Measurements from ENCODE around the gene PRMT2. TPM values are rescaled to one million over a fixed set of nuclear protein-coding genes. Genes with fewer than 3 reads are reported as not detected.

PRMT2 gene
- total RNA-seq, 1 donor from 2014 or later = 74.8 TPM

- peaks cover 4% of the 10 kb centered on the region for H3K27me3 Mint-ChIP-seq
- no peaks in the 10 kb centered on the region for H3K9me3 Mint-ChIP-seq
- peaks cover 4% of the 10 kb centered on the region for H3K36me3 Mint-ChIP-seq
- no peak for DNase-seq (ENCODE audit: extremely low spot score, unreplicated experiment)
- TF ChIP-seq CTCF (conservative IDR thresholded peaks at IDR 0.05) = no peak
- H3K4me1 Mint-ChIP-seq (ENCODE audit: unreplicated experiment) = peaks cover 25% of the 10 kb centered on the region
- no peak overlapping the region for H3K27ac Mint-ChIP-seq
- peak overlapping the region; percentile 51 for H3K4me3 Mint-ChIP-seq
Measured at GRCh38 chr21:46633566-46633965, 1.9 kb upstream of the PRMT2 start.

GRCh38 chr21:46634427-46634826 lies 1.0 kb upstream of the PRMT2 start:
- TF ChIP-seq CTCF (conservative IDR thresholded peaks at IDR 0.05) = no peak
- no peaks in the 10 kb centered on the region for H3K9me3 Mint-ChIP-seq

GRCh38 chr21:46634966-46635323 lies 529 bp upstream of the PRMT2 start:
- H3K4me3 Mint-ChIP-seq = peak overlapping the region; percentile 95
- peaks cover 4% of the 10 kb centered on the region for H3K27me3 Mint-ChIP-seq
- peaks cover 9% of the 10 kb centered on the region for H3K36me3 Mint-ChIP-seq
- DNase-seq (ENCODE audit: extremely low spot score, unreplicated experiment) = no peak
- no peaks in the 10 kb centered on the region for H3K9me3 Mint-ChIP-seq
- peak overlapping the region; percentile 95 for H3K27ac Mint-ChIP-seq
- TF ChIP-seq CTCF (conservative IDR thresholded peaks at IDR 0.05) = peak; percentile 31
- H3K4me1 Mint-ChIP-seq (ENCODE audit: unreplicated experiment) = peaks cover 29% of the 10 kb centered on the region

More at GRCh38 chr21:46634427-46634826, 1.0 kb upstream of the PRMT2 start:
- no peak for DNase-seq (ENCODE audit: extremely low spot score, unreplicated experiment)
- Mint-ChIP-seq H3K27ac (peak overlapping the region; percentile 95), H3K27me3 (peaks cover 4% of the 10 kb centered on the region), H3K36me3 (peaks cover 4% of the 10 kb centered on the region), H3K4me3 (peak overlapping the region; percentile 95), H3K4me1 (ENCODE audit: unreplicated experiment) (peaks cover 25% of the 10 kb centered on the region)

GRCh38 chr21:46636181-46636512 lies 673 bp downstream of the PRMT2 start:
- H3K27me3 Mint-ChIP-seq = no peaks in the 10 kb centered on the region
- H3K36me3 Mint-ChIP-seq = peaks cover 16% of the 10 kb centered on the region
- H3K4me1 Mint-ChIP-seq (ENCODE audit: unreplicated experiment) = peaks cover 30% of the 10 kb centered on the region
- H3K27ac Mint-ChIP-seq = peak overlapping the region; percentile 95
- H3K4me3 Mint-ChIP-seq = peak overlapping the region; percentile 95
- no peak for TF ChIP-seq CTCF (conservative IDR thresholded peaks at IDR 0.05)
- no peaks in the 10 kb centered on the region for H3K9me3 Mint-ChIP-seq
- DNase-seq (ENCODE audit: extremely low spot score, unreplicated experiment) = no peak

- no peak for DNase-seq (ENCODE audit: extremely low spot score, unreplicated experiment)
- Mint-ChIP-seq H3K4me3 (peak overlapping the region; percentile 95), H3K27me3 (no peaks in the 10 kb centered on the region), H3K4me1 (ENCODE audit: unreplicated experiment) (peaks cover 30% of the 10 kb centered on the region), H3K27ac (peak overlapping the region; percentile 95), H3K36me3 (peaks cover 19% of the 10 kb centered on the region), H3K9me3 (no peaks in the 10 kb centered on the region)
- no peak for TF ChIP-seq CTCF (conservative IDR thresholded peaks at IDR 0.05)
Measured at GRCh38 chr21:46636550-46637285, 1.2 kb downstream of the PRMT2 start.

Measured in type B pancreatic cell (in vitro differentiated cells).